Measurements from ENCODE around the gene MRPS25.

The MRPS25 gene

GRCh38 chr3:15097891-15098290 is 32.8 kb upstream of the MRPS25 start:
- H3K4me1 ChIP-seq (ENCODE audit: low read length) = peaks cover 14% of the 10 kb centered on the region
- H2AFZ ChIP-seq (ENCODE audit: low read depth, low read length) = no peak overlapping the region
- peak overlapping the region; percentile 85 for H3K9ac ChIP-seq (ENCODE audit: low read length)
- peaks cover 32% of the 10 kb centered on the region for H3K79me2 ChIP-seq (ENCODE audit: low read length)
- peak overlapping the region; percentile 59 for H3K27ac ChIP-seq (ENCODE audit: low read length)
- TF ChIP-seq CTCF (IDR thresholded peaks at IDR 0.05; ENCODE audit: low read depth, low read length) = no peak
- TF ChIP-seq EZH2phosphoT487 (IDR thresholded peaks at IDR 0.05; ENCODE audit: low read depth) = no peak
- H3K36me3 ChIP-seq (replicated peaks; ENCODE audit: low read depth, low read length) = peaks cover 23% of the 10 kb centered on the region
- no peaks in the 10 kb centered on the region for H3K9me3 ChIP-seq (ENCODE audit: insufficient read depth, low read length)
- peaks cover 7% of the 10 kb centered on the region for H4K20me1 ChIP-seq (ENCODE audit: insufficient read depth, low read length)
- H3K4me3 ChIP-seq (ENCODE audit: low read length) = peak overlapping the region; percentile 95
- no peaks in the 10 kb centered on the region for H3K27me3 ChIP-seq (ENCODE audit: low read depth, low read length)
- H3K4me2 ChIP-seq (ENCODE audit: low read length) = peak overlapping the region; percentile 90

- H3K4me1 ChIP-seq (ENCODE audit: low read length) = peaks cover 14% of the 10 kb centered on the region
- peaks cover 7% of the 10 kb centered on the region for H4K20me1 ChIP-seq (ENCODE audit: insufficient read depth, low read length)
- no peaks in the 10 kb centered on the region for H3K27me3 ChIP-seq (ENCODE audit: low read depth, low read length)
- H2AFZ ChIP-seq (ENCODE audit: low read depth, low read length) = no peak overlapping the region
- TF ChIP-seq CTCF (IDR thresholded peaks at IDR 0.05; ENCODE audit: low read depth, low read length) = no peak
- no peak overlapping the region for H3K27ac ChIP-seq (ENCODE audit: low read length)
- no peaks in the 10 kb centered on the region for H3K9me3 ChIP-seq (ENCODE audit: insufficient read depth, low read length)
- H3K36me3 ChIP-seq (replicated peaks; ENCODE audit: low read depth, low read length) = peaks cover 30% of the 10 kb centered on the region
- no peak overlapping the region for H3K4me2 ChIP-seq (ENCODE audit: low read length)
- no peak overlapping the region for H3K9ac ChIP-seq (ENCODE audit: low read length)
- H3K4me3 ChIP-seq (ENCODE audit: low read length) = no peak overlapping the region
- H3K79me2 ChIP-seq (ENCODE audit: low read length) = peaks cover 32% of the 10 kb centered on the region
Measured at GRCh38 chr3:15096046-15096445, 30.9 kb upstream of the MRPS25 start.

GRCh38 chr3:15094187-15094875 is 29.2 kb upstream of the MRPS25 start:
- Histone ChIP-seq H3K27ac (ENCODE audit: low read length) (no peak overlapping the region), H3K9me3 (ENCODE audit: insufficient read depth, low read length) (no peaks in the 10 kb centered on the region), H3K4me3 (ENCODE audit: low read length) (no peak overlapping the region), H3K4me1 (ENCODE audit: low read length) (peaks cover 7% of the 10 kb centered on the region), H3K27me3 (ENCODE audit: low read depth, low read length) (no peaks in the 10 kb centered on the region), H3K36me3 (replicated peaks; ENCODE audit: low read depth, low read length) (peaks cover 43% of the 10 kb centered on the region), H3K4me2 (ENCODE audit: low read length) (no peak overlapping the region), H2AFZ (ENCODE audit: low read depth, low read length) (no peak overlapping the region), H3K9ac (ENCODE audit: low read length) (no peak overlapping the region), H3K79me2 (ENCODE audit: low read length) (peaks cover 32% of the 10 kb centered on the region), H4K20me1 (ENCODE audit: insufficient read depth, low read length) (peaks cover 7% of the 10 kb centered on the region)
- TF ChIP-seq CTCF (IDR thresholded peaks at IDR 0.05; ENCODE audit: low read depth, low read length) = no peak

- no peaks in the 10 kb centered on the region for H3K9me3 ChIP-seq (ENCODE audit: insufficient read depth, low read length)
- H3K27me3 ChIP-seq (ENCODE audit: low read depth, low read length) = no peaks in the 10 kb centered on the region
- peaks cover 19% of the 10 kb centered on the region for H3K79me2 ChIP-seq (ENCODE audit: low read length)
- H2AFZ ChIP-seq (ENCODE audit: low read depth, low read length) = no peak overlapping the region
- H3K27ac ChIP-seq (ENCODE audit: low read length) = no peak overlapping the region
- peaks cover 3% of the 10 kb centered on the region for H3K4me1 ChIP-seq (ENCODE audit: low read length)
- peaks cover 2% of the 10 kb centered on the region for H4K20me1 ChIP-seq (ENCODE audit: insufficient read depth, low read length)
- no peak overlapping the region for H3K4me3 ChIP-seq (ENCODE audit: low read length)
- H3K4me2 ChIP-seq (ENCODE audit: low read length) = no peak overlapping the region
- TF ChIP-seq EZH2phosphoT487 (IDR thresholded peaks at IDR 0.05; ENCODE audit: low read depth) (no peak), CTCF (IDR thresholded peaks at IDR 0.05; ENCODE audit: low read depth, low read length) (no peak)
- H3K36me3 ChIP-seq (replicated peaks; ENCODE audit: low read depth, low read length) = peaks cover 49% of the 10 kb centered on the region
- H3K9ac ChIP-seq (ENCODE audit: low read length) = no peak overlapping the region
Measured at GRCh38 chr3:15092686-15093085, 27.6 kb upstream of the MRPS25 start.

All from OCI-LY3 (cell line).